GM12891 (cell line): ENCODE data around the gene ELOVL1.

Experiments used
- DNase-seq: peaks from one replicate; pipeline ENCODE4 v3.0.0; 2011; ENCODE audit warnings: low spot score; ENCODE audit not compliant: insufficient read length
- FAIRE-seq: peaks from 2 replicates; lab custom pipeline; 2011; peaks lifted over from hg19 to GRCh38; lab: Jason Lieb, UNC
- PAX5 ChIP-seq: IDR thresholded peaks from 2 replicates; pipeline ENCODE4 v1.6.1; 2011; ENCODE audit warnings: low read length, moderate library complexity, mild to moderate bottlenecking; ENCODE audit not compliant: insufficient read depth, severe bottlenecking
- POLR2A ChIP-seq: IDR thresholded peaks from 2 replicates; pipeline ENCODE4 v1.6.1; 2011; ENCODE audit warnings: low read depth, low read length, control low read depth
- POLR2AphosphoS5 ChIP-seq: IDR thresholded peaks from 2 replicates; pipeline ENCODE4 v1.6.1; 2011; ENCODE audit warnings: low read depth, low read length, control low read depth
- POU2F2 ChIP-seq: IDR thresholded peaks from 2 replicates; pipeline ENCODE4 v1.6.1; 2011; ENCODE audit warnings: low read depth, mild to moderate bottlenecking, control low read depth, low read length, moderate library complexity
- SPI1 ChIP-seq: IDR thresholded peaks from 2 replicates; pipeline ENCODE4 v1.6.1; 2011; ENCODE audit warnings: low read depth, low read length, control low read depth
- TAF1 ChIP-seq: IDR thresholded peaks from 2 replicates; pipeline ENCODE4 v1.6.1; 2011; ENCODE audit warnings: low read depth, low read length, control low read depth

The ELOVL1 gene

DNA sequence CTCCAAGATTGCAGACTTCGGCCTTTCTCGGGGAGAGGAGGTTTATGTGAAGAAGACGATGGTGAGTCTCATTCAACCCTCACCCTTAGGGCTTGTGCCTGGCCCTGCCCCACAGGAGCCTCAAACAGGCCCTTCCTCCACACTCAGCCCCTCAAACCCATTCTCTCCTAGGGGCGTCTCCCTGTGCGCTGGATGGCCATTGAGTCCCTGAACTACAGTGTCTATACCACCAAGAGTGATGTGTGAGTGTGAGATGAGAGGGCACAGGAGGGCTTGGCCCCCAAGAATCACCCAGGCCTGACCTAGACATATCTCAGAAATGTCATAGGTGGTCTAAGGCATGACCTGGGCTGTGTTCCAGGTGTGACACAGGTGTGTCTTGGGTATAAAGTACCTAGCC lies 48.5 kb downstream of the ELOVL1 start:
- FAIRE-seq (no peak), DNase-seq (no peak)
- TF ChIP-seq POLR2AphosphoS5 (no peak), TAF1 (no peak), POU2F2 (no peak), PAX5 (no peak), POLR2A (no peak), SPI1 (no peak)

DNA sequence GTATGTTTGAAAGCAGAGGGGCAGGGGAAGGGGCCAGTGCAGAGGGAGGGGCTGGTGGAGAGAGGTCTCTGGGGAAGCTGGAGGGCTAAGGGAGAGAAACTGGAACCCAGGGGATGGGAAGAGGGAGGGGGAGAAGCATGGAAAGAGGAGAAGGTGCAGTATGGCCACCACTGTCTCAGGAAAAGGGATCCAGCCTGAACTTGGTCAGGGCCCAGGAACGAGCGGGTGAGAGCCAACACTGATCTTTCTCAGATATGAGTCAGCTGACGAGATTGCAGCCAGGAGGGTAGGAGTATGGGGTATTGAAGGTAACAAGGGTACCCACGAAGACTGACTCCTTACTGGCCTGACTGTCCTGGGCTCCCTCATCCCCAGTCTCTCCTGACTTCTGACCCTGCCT lies 49.0 kb downstream of the ELOVL1 start:
- no peak for DNase-seq

DNA sequence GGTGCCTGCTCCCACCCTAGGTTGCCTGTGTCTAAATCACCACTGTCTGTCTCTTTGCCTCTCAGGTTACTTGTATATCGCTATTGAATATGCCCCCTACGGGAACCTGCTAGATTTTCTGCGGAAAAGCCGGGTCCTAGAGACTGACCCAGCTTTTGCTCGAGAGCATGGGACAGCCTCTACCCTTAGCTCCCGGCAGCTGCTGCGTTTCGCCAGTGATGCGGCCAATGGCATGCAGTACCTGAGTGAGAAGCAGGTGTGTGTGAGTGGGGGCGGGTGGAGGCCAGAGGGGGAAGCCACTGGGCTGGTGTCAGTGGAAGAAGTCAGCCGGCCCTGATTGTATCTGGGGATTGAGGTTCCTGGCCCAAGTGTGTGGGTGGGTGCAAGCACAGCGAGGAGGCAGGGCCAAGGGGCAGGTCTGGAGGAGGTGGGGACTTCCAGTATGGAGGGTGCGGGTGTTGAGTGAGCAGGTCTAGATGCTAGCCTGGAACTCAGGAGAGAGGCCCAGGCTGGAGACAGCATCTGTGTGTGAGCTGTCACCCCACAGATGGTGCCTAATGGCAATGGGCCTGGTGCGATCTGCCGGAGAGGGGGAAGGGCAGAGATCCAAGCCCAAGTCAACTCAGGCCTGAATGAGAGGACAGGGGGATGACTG lies 49.9 kb downstream of the ELOVL1 start:
- FAIRE-seq (no peak), DNase-seq (no peak)
- TF ChIP-seq PAX5 (no peak), POLR2AphosphoS5 (no peak), TAF1 (no peak), SPI1 (no peak), POU2F2 (no peak), POLR2A (no peak)

More for the DNA sequence above, 49.0 kb downstream of the ELOVL1 start:
- TF ChIP-seq TAF1 (no peak), POLR2A (no peak), POU2F2 (no peak), POLR2AphosphoS5 (no peak), PAX5 (no peak), SPI1 (no peak)
- no peak for FAIRE-seq

DNA sequence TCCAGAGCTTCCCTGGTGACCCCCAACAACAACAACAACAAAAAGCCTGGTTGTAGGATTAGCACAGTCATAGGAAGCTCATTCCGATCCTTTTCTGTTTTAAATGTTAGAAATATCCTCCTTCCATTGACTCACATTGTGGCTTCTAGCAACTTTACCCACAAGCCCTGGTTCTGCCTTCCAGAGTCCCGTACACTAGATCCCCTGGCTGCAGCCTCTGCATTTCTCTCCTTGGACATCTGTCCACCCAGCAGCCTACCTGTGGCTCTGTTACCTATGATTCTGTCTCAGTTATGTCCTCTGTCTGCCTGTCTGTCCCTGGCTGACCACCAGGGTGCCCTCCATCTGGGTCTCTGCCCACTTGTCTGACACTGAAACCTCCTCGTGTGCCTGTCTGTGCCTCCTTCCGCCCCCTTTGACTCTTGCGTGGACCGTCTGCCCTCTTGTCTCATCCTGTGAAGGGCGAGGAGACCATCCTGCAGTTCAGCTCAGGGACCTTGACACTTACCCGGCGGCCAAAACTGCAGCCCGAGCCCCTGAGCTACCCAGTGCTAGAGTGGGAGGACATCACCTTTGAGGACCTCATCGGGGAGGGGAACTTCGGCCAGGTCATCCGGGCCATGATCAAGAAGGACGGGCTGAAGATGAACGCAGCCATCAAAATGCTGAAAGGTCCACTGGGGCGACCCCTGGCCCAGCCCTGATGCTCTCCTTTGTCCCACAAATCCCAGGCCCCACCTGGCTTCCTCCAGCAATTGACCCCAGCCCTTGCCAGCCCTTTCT lies 50.9 kb downstream of the ELOVL1 start:
- FAIRE-seq (no peak), DNase-seq (no peak)
- TF ChIP-seq POLR2A (no peak), TAF1 (no peak), PAX5 (no peak), POU2F2 (no peak)

DNA sequence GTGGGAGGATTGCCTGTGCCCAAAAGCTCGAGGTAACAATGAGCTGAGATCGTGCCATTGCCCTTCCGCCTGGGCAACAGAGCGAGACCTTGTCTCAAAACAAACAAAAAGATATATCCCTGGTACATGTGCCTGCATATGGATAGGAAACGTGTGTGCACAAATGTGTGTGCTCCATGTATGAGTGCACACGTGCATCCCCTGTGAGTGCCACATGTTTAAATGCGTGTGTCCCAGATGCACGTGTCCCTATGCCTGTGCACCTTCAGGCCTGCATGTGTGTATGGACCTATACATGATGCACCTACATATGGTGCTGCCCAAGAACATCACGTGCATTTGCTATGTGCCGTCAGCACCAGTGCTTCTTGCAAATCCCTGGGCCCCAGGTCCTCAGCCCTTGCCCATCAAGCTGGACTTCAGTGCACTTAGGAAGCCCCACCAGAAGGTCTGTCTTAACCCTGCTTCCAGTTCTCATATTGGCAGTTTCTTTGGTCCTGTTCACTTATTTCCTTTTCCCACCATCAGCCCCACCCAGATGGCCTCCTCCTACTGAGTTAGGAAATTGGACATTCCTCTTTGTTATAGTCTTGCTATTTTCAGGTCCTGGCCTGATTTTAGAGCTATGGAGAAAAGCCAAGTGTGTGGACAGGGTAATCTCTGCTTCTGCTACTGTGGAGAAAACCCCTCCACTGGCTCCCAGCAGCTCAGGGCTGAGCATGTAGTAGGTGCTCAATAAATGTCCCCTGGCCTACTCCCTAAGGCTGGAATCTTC lies 51.7 kb downstream of the ELOVL1 start:
- TF ChIP-seq POLR2AphosphoS5 (no peak), PAX5 (no peak), SPI1 (no peak), POU2F2 (no peak), POLR2A (no peak), TAF1 (no peak)
- FAIRE-seq (no peak), DNase-seq (no peak)

DNA sequence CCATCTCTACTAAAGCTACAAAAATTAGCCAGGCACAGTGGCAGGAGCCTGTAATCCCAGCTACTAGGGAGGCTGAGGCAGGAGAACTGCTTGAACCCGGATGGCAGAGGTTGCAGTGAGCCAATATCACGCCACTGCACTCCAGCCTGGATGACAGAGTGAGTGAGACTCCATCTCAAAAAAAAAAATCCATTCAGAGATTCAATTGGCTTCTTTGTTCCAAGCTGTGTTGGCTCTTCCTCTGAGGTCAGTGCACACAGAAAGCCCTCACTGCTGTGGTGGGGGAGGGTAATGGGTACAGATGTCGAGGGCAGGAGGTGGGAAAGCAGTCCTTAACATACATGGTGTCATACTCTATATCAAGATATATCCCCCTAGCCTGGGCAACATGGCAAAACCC lies 52.3 kb downstream of the ELOVL1 start:
- TF ChIP-seq SPI1 (no peak), POLR2AphosphoS5 (no peak)
- no peak for FAIRE-seq
- no peak for DNase-seq

DNA sequence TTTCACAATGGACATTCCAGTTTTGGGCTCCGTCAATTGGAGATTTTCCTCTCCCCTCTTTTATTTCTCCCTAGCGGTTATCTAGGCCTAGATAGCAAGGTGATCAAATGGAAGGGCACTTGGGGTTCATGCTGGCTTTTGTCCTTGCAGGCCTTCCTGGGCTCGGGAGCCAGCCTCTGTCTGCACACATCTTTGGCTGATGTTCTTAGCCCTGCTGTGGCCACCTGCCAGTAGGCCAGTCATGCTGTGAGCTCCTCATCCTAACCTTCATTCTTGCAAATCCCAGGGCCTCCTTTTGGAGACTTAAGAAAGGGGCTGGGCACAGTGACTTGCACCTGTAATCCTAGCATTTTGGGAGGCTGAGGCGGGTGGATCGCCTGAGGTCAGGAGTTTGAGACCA lies 53.6 kb downstream of the ELOVL1 start:
- FAIRE-seq: no peak
- no peak for DNase-seq
- TF ChIP-seq TAF1 (no peak), POU2F2 (no peak), PAX5 (no peak)

DNA sequence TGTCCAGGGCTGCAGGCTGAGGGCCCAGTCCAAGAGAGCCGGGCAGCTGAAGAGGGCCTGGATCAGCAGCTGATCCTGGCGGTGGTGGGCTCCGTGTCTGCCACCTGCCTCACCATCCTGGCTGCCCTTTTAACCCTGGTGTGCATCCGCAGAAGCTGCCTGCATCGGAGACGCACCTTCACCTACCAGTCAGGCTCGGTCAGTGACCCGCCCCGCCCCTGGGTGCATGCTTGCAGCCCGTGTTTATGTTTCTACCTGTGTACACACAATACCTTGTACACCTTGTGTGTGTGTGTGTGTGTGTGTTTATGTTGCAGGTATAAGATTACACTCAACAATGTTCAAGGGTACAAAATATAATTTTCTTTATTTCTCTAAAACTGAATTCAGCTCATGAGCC lies 54.0 kb downstream of the ELOVL1 start:
- no peak for TF ChIP-seq TAF1
- no peak for TF ChIP-seq PAX5
- TF ChIP-seq POLR2AphosphoS5: no peak
- TF ChIP-seq SPI1: no peak
- TF ChIP-seq POLR2A: no peak
- TF ChIP-seq POU2F2: no peak
- DNase-seq (no peak), FAIRE-seq (no peak)
